ENCODE results near the gene IL4R. TPM values are rescaled to one million over a fixed set of nuclear protein-coding genes. Genes with fewer than 3 reads are reported as not detected.
"Not testable (repeated sequence)": the region's sequence is repeated elsewhere in the genome, so short reads cannot be mapped to it uniquely, and the experiment has no call there.

The IL4R gene
- total RNA-seq, 1 donor from 2014 or later: 64.1 TPM

- Histone ChIP-seq H3K4me3 (no peak overlapping the region), H3K36me3 (no peaks in the 10 kb centered on the region)
- TF ChIP-seq POLR2AphosphoS5 (IDR thresholded peaks at IDR 0.05; ENCODE audit: insufficient read depth in 1 of 2, low read depth in 1 of 2) (no peak), CTCF (IDR thresholded peaks at IDR 0.05) (no peak), POLR2A (IDR thresholded peaks at IDR 0.05) (no peak)
Observed at GRCh38 chr16:27273330-27273669, 40.5 kb upstream of the IL4R start.

GRCh38 chr16:27273670-27274423 lies 39.9 kb upstream of the IL4R start:
- no peak for TF ChIP-seq POLR2A (IDR thresholded peaks at IDR 0.05)
- no peak for TF ChIP-seq CTCF (IDR thresholded peaks at IDR 0.05)
- no peak for TF ChIP-seq POLR2AphosphoS5 (IDR thresholded peaks at IDR 0.05; ENCODE audit: insufficient read depth in 1 of 2, low read depth in 1 of 2)
- H3K4me3 ChIP-seq: no peak overlapping the region
- intact Hi-C loops (cut with DNase I): no loop called here
- peak in 1 of 2 donors; percentile 70 for DNase-seq (ENCODE audit: extremely low spot score in 2 of 2)
- H3K27ac ChIP-seq: no peak overlapping the region
- no peaks in the 10 kb centered on the region for H3K36me3 ChIP-seq
- peaks cover 6% of the 10 kb centered on the region for H3K4me1 ChIP-seq
- no peaks in the 10 kb centered on the region for H3K27me3 ChIP-seq
- no peaks in the 10 kb centered on the region for H3K9me3 ChIP-seq

More at GRCh38 chr16:27273330-27273669, 40.5 kb upstream of the IL4R start:
- Histone ChIP-seq H3K9me3 (no peaks in the 10 kb centered on the region), H3K4me1 (peaks cover 6% of the 10 kb centered on the region), H3K27me3 (no peaks in the 10 kb centered on the region), H3K27ac (no peak overlapping the region)
- intact Hi-C loops (cut with DNase I): no loop called here
- DNase-seq (ENCODE audit: extremely low spot score in 2 of 2): no peak

GRCh38 chr16:27274424-27274874 lies 39.3 kb upstream of the IL4R start:
- H3K36me3 ChIP-seq; H3K27me3 ChIP-seq; H3K9me3 ChIP-seq; DNase-seq (ENCODE audit: extremely low spot score in 2 of 2); H3K4me1 ChIP-seq; H3K4me3 ChIP-seq; intact Hi-C loops (cut with DNase I); H3K27ac ChIP-seq: not testable (repeated sequence)

GRCh38 chr16:27275394-27275793 lies 38.4 kb upstream of the IL4R start:
- no peak for DNase-seq (ENCODE audit: extremely low spot score in 2 of 2)
- Histone ChIP-seq H3K36me3 (no peaks in the 10 kb centered on the region), H3K27me3 (no peaks in the 10 kb centered on the region), H3K4me3 (no peak overlapping the region), H3K27ac (no peak overlapping the region), H3K4me1 (no peaks in the 10 kb centered on the region), H3K9me3 (no peaks in the 10 kb centered on the region)
- TF ChIP-seq CTCF (IDR thresholded peaks at IDR 0.05) (no peak), POLR2A (IDR thresholded peaks at IDR 0.05) (no peak), POLR2AphosphoS5 (IDR thresholded peaks at IDR 0.05; ENCODE audit: insufficient read depth in 1 of 2, low read depth in 1 of 2) (no peak)
- intact Hi-C loops (cut with DNase I): no loop called here

- DNase-seq (ENCODE audit: extremely low spot score in 2 of 2): no peak
- H3K27me3 ChIP-seq: no peaks in the 10 kb centered on the region
- H3K4me1 ChIP-seq: no peaks in the 10 kb centered on the region
- H3K36me3 ChIP-seq: no peaks in the 10 kb centered on the region
- H3K9me3 ChIP-seq: no peaks in the 10 kb centered on the region
- TF ChIP-seq POLR2AphosphoS5 (IDR thresholded peaks at IDR 0.05; ENCODE audit: insufficient read depth in 1 of 2, low read depth in 1 of 2): no peak
- no peak for TF ChIP-seq CTCF (IDR thresholded peaks at IDR 0.05)
- TF ChIP-seq POLR2A (IDR thresholded peaks at IDR 0.05): no peak
- intact Hi-C loops (cut with DNase I): no loop called here
- no peak overlapping the region for H3K27ac ChIP-seq
- H3K4me3 ChIP-seq: no peak overlapping the region
Observed at GRCh38 chr16:27281243-27281642, 32.5 kb upstream of the IL4R start.
